ENCODE results near the gene C9orf43.

DNA sequence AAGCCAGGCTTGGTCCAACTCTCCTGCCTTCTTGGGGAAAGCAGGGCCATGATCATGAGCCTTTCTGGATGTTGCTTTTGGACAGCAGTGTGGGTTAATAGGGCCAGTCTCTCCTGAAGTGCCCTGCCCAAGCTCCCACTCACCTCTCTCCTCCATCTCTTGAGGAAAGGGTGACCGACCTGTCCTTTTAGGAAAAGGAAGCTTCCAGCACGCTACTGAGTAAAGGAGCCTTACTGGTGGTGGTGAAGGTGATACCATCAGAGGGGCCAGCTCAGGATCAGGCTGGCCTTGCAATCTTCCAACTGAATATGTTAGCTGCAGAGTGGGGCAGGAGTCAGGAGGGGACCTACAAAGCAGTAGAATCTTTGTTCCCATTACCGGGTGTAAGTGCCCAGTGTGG is 50.7 kb downstream of the C9orf43 start:
- TF ChIP-seq YY1 (IDR thresholded peaks at IDR 0.05), result no peak
- TF ChIP-seq, protein P1, sequence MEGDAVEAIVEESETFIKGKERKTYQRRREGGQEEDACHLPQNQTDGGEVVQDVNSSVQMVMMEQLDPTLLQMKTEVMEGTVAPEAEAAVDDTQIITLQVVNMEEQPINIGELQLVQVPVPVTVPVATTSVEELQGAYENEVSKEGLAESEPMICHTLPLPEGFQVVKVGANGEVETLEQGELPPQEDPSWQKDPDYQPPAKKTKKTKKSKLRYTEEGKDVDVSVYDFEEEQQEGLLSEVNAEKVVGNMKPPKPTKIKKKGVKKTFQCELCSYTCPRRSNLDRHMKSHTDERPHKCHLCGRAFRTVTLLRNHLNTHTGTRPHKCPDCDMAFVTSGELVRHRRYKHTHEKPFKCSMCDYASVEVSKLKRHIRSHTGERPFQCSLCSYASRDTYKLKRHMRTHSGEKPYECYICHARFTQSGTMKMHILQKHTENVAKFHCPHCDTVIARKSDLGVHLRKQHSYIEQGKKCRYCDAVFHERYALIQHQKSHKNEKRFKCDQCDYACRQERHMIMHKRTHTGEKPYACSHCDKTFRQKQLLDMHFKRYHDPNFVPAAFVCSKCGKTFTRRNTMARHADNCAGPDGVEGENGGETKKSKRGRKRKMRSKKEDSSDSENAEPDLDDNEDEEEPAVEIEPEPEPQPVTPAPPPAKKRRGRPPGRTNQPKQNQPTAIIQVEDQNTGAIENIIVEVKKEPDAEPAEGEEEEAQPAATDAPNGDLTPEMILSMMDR (IDR thresholded peaks at IDR 0.05; ENCODE audit: low read depth, low read length, missing input control), result no peak
- no peak for TF ChIP-seq RAD21 (IDR thresholded peaks at IDR 0.05)
- TF ChIP-seq, protein P2, sequence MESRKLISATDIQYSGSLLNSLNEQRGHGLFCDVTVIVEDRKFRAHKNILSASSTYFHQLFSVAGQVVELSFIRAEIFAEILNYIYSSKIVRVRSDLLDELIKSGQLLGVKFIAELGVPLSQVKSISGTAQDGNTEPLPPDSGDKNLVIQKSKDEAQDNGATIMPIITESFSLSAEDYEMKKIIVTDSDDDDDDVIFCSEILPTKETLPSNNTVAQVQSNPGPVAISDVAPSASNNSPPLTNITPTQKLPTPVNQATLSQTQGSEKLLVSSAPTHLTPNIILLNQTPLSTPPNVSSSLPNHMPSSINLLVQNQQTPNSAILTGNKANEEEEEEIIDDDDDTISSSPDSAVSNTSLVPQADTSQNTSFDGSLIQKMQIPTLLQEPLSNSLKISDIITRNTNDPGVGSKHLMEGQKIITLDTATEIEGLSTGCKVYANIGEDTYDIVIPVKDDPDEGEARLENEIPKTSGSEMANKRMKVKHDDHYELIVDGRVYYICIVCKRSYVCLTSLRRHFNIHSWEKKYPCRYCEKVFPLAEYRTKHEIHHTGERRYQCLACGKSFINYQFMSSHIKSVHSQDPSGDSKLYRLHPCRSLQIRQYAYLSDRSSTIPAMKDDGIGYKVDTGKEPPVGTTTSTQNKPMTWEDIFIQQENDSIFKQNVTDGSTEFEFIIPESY (IDR thresholded peaks at IDR 0.05), result no peak
- TF ChIP-seq, protein P3, sequence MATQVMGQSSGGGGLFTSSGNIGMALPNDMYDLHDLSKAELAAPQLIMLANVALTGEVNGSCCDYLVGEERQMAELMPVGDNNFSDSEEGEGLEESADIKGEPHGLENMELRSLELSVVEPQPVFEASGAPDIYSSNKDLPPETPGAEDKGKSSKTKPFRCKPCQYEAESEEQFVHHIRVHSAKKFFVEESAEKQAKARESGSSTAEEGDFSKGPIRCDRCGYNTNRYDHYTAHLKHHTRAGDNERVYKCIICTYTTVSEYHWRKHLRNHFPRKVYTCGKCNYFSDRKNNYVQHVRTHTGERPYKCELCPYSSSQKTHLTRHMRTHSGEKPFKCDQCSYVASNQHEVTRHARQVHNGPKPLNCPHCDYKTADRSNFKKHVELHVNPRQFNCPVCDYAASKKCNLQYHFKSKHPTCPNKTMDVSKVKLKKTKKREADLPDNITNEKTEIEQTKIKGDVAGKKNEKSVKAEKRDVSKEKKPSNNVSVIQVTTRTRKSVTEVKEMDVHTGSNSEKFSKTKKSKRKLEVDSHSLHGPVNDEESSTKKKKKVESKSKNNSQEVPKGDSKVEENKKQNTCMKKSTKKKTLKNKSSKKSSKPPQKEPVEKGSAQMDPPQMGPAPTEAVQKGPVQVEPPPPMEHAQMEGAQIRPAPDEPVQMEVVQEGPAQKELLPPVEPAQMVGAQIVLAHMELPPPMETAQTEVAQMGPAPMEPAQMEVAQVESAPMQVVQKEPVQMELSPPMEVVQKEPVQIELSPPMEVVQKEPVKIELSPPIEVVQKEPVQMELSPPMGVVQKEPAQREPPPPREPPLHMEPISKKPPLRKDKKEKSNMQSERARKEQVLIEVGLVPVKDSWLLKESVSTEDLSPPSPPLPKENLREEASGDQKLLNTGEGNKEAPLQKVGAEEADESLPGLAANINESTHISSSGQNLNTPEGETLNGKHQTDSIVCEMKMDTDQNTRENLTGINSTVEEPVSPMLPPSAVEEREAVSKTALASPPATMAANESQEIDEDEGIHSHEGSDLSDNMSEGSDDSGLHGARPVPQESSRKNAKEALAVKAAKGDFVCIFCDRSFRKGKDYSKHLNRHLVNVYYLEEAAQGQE (IDR thresholded peaks at IDR 0.05), result no peak
- TF ChIP-seq EGR1 (IDR thresholded peaks at IDR 0.05; ENCODE audit: low read depth in 2 of 2), result no peak
- TF ChIP-seq, protein P4, sequence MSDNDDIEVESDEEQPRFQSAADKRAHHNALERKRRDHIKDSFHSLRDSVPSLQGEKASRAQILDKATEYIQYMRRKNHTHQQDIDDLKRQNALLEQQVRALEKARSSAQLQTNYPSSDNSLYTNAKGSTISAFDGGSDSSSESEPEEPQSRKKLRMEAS (IDR thresholded peaks at IDR 0.05), result no peak
- no peak for TF ChIP-seq TAF1 (conservative IDR thresholded peaks at IDR 0.05)
- no peak for TF ChIP-seq FOXA1 (IDR thresholded peaks at IDR 0.05)
